Measurements from ENCODE around the gene POMC. TPM values are rescaled to one million over a fixed set of nuclear protein-coding genes. Genes with fewer than 3 reads are reported as not detected.
"Not testable (repeated sequence)": the region's sequence is repeated elsewhere in the genome, so short reads cannot be mapped to it uniquely, and the experiment has no call there.

Gene POMC
- total RNA-seq, 1 experiment from 2014 or later = 1.6 TPM

GRCh38 chr2:25141120-25141519, 27.3 kb downstream of the POMC start:
- no peak overlapping the region for H4K5ac ChIP-seq (ENCODE audit: insufficient read length, low read depth, low read length)
- Mint-ChIP-seq H3K36me3 (ENCODE audit: insufficient read depth in 1 of 3, low read depth in 3 of 3) (peaks cover 0 to 15% (median 6%) of the 10 kb centered on the region in 3 experiments; a peak in 4 of 7 replicates), H3K4me1 (no peaks in the 10 kb centered on the region), H3K27ac (no peak overlapping the region; a peak in 1 of 7 replicates), H3K9me3 (no peaks in the 10 kb centered on the region), H3K4me3 (no peak overlapping the region), H3K27me3 (ENCODE audit: low read depth) (no peaks in the 10 kb centered on the region)
- no peak overlapping the region for H3K4ac ChIP-seq (ENCODE audit: low read depth, low read length)
- no peaks in the 10 kb centered on the region for H3K9me3 ChIP-seq (ENCODE audit: control insufficient read depth, low read depth, low read length)
- H2BK12ac ChIP-seq (ENCODE audit: insufficient read length, low read depth, low read length) = no peak overlapping the region
- no peak for DNase-seq
- no peak overlapping the region for H3K9ac ChIP-seq (ENCODE audit: extremely low read depth, insufficient read length, low read length)
- H4K91ac ChIP-seq (ENCODE audit: insufficient read length, low read depth, low read length) = no peak overlapping the region
- H3K4me1 ChIP-seq (ENCODE audit: insufficient read depth, low read length) = no peaks in the 10 kb centered on the region
- no peak for TF ChIP-seq CTCF (conservative IDR thresholded peaks at IDR 0.05)
- H3K23ac ChIP-seq (ENCODE audit: insufficient read length, low read depth, low read length) = no peak overlapping the region
- H3K18ac ChIP-seq (ENCODE audit: insufficient read length, low read depth, low read length) = no peak overlapping the region
- H2AFZ ChIP-seq (ENCODE audit: low read length) = no peak overlapping the region
- no peak overlapping the region for H4K8ac ChIP-seq (replicated peaks; ENCODE audit: insufficient read length, low read depth, low read length)
- no peak overlapping the region for H3K4me2 ChIP-seq (ENCODE audit: insufficient read depth, insufficient read length, low read length)
- H4K20me1 ChIP-seq (ENCODE audit: control insufficient read depth, insufficient read depth, insufficient read length) = no peaks in the 10 kb centered on the region
- H3T11ph ChIP-seq (ENCODE audit: low read length) = no peak overlapping the region
- no peak overlapping the region for H3K56ac ChIP-seq (ENCODE audit: insufficient read length, low read depth, low read length)
- no peaks in the 10 kb centered on the region for H3K27me3 ChIP-seq (ENCODE audit: insufficient read depth, low read length)
- H2BK5ac ChIP-seq (ENCODE audit: insufficient read length, low read length) = no peak overlapping the region
- H2BK15ac ChIP-seq (ENCODE audit: low read depth, low read length) = no peak overlapping the region
- no CpG with 5 or more reads among the region's 8 CpGs for WGBS (ENCODE audit: extremely low coverage, insufficient read length, low lambda C conversion rate)
- H3K23me2 ChIP-seq (ENCODE audit: insufficient read length, low read depth, low read length, poor library complexity, severe bottlenecking) = no peaks in the 10 kb centered on the region
- no peaks in the 10 kb centered on the region for H3K79me2 ChIP-seq (ENCODE audit: insufficient read depth, low read length)
- H2BK20ac ChIP-seq (ENCODE audit: low read depth, low read length, poor library complexity, severe bottlenecking) = no peak overlapping the region
- H3K79me1 ChIP-seq (ENCODE audit: insufficient read depth, low read depth, low read length, poor library complexity, severe bottlenecking) = no peaks in the 10 kb centered on the region
- no peak overlapping the region for H2AK5ac ChIP-seq (ENCODE audit: insufficient read length, low read length)
- no peak overlapping the region for H2BK120ac ChIP-seq (ENCODE audit: low read depth, low read length, poor library complexity, severe bottlenecking)
- H3K14ac ChIP-seq (ENCODE audit: insufficient read depth, low read length) = no peak overlapping the region
- H3K27ac ChIP-seq (ENCODE audit: insufficient read length, low read depth, low read length) = no peak overlapping the region

GRCh38 chr2:25140535-25140934, 27.8 kb downstream of the POMC start:
- not testable (repeated sequence) for H3K56ac ChIP-seq (ENCODE audit: insufficient read length, low read depth, low read length); H3K23me2 ChIP-seq (ENCODE audit: insufficient read length, low read depth, low read length, poor library complexity, severe bottlenecking); H3K4ac ChIP-seq (ENCODE audit: low read depth, low read length); H4K20me1 ChIP-seq (ENCODE audit: control insufficient read depth, insufficient read depth, insufficient read length); H3K4me2 ChIP-seq (ENCODE audit: insufficient read depth, insufficient read length, low read length); H2AK5ac ChIP-seq (ENCODE audit: insufficient read length, low read length); H3K9ac ChIP-seq (ENCODE audit: extremely low read depth, insufficient read length, low read length); H3K27me3 Mint-ChIP-seq (ENCODE audit: low read depth); H2BK15ac ChIP-seq (ENCODE audit: low read depth, low read length); H4K91ac ChIP-seq (ENCODE audit: insufficient read length, low read depth, low read length); H3K79me2 ChIP-seq (ENCODE audit: insufficient read depth, low read length); H3K4me1 ChIP-seq (ENCODE audit: insufficient read depth, low read length); H3K27me3 ChIP-seq (ENCODE audit: insufficient read depth, low read length); H3T11ph ChIP-seq (ENCODE audit: low read length); H3K23ac ChIP-seq (ENCODE audit: insufficient read length, low read depth, low read length); H3K9me3 Mint-ChIP-seq; DNase-seq; H2BK12ac ChIP-seq (ENCODE audit: insufficient read length, low read depth, low read length); H3K27ac ChIP-seq (ENCODE audit: insufficient read length, low read depth, low read length); H3K4me1 Mint-ChIP-seq; H3K27ac Mint-ChIP-seq; H2BK5ac ChIP-seq (ENCODE audit: insufficient read length, low read length); H3K4me3 Mint-ChIP-seq; H3K9me3 ChIP-seq (ENCODE audit: control insufficient read depth, low read depth, low read length); H4K5ac ChIP-seq (ENCODE audit: insufficient read length, low read depth, low read length); H2BK20ac ChIP-seq (ENCODE audit: low read depth, low read length, poor library complexity, severe bottlenecking); H2AFZ ChIP-seq (ENCODE audit: low read length); H3K18ac ChIP-seq (ENCODE audit: insufficient read length, low read depth, low read length); H4K8ac ChIP-seq (replicated peaks; ENCODE audit: insufficient read length, low read depth, low read length); H3K14ac ChIP-seq (ENCODE audit: insufficient read depth, low read length); H3K79me1 ChIP-seq (ENCODE audit: insufficient read depth, low read depth, low read length, poor library complexity, severe bottlenecking); H2BK120ac ChIP-seq (ENCODE audit: low read depth, low read length, poor library complexity, severe bottlenecking)
- no CpG with 5 or more reads among the region's 4 CpGs for WGBS (ENCODE audit: extremely low coverage, insufficient read length, low lambda C conversion rate)
- H3K36me3 Mint-ChIP-seq (ENCODE audit: insufficient read depth in 1 of 3, low read depth in 3 of 3) = peaks cover 0 to 15% (median 3%) of the 10 kb centered on the region in 3 experiments; a peak in 4 of 7 replicates
